A549 (cell line): ENCODE results near the gene NCCRP1. TPM values are rescaled to one million over a fixed set of nuclear protein-coding genes. Genes with fewer than 3 reads are reported as not detected.
A peak's percentile ranks its signal among the peaks of the same experiment; 100 is the strongest.

Experiments
- ATAC-seq, 2 experiments: fragments of 200-7000 bp in 1 of 2; fragments of >200 bp in 1 of 2; cut with Nextera tagmentation in 1 of 2; cut with Tn5 transposase in 1 of 2; 3 replicates each; pipeline versions ENCODE4 v1.8.0 to v1.9.1; 2018 to 2020; ENCODE audit warnings: mild to moderate bottlenecking in 1 of 2, moderate library complexity in 1 of 2
- CTCF ChIA-PET: fragments of 300-600 bp; sonication (Branson Sonifier 250); formaldehyde crosslinking; extraction: SDS; loops from one replicate; lab custom pipeline; 2021; ENCODE audit warnings: antibody characterized with exemption, inconsistent platforms; lab: Yijun Ruan, JAX
- POLR2A ChIA-PET: fragments of 350-600 bp; formaldehyde crosslinking; extraction: SDS; loops from one replicate; lab custom pipeline; 2021; ENCODE audit warnings: antibody characterized with exemption, inconsistent platforms; lab: Yijun Ruan, JAX
- DNase-seq, 2 experiments: peaks; one replicate each; pipeline versions ENCODE4 v3.0.0 to v3.0.0-alpha.2; 2011 to 2016; ENCODE audit warnings: low read depth in 1 of 2, low spot score in 1 of 2
- FAIRE-seq: peaks from 2 replicates; lab custom pipeline; 2011; peaks lifted over from hg19 to GRCh38; lab: Jason Lieb, UNC
- H3K27ac ChIP-seq, 2 experiments: fragments of >200 bp; sonication (Bioruptor Twin); formaldehyde crosslinking; 3 replicates each; pipeline ENCODE4 v1.5.1; 2016 to 2017
- H3K4me1 ChIP-seq: fragments of >200 bp; sonication (Bioruptor Twin); formaldehyde crosslinking; 3 replicates; pipeline ENCODE4 v1.6.1; 2016
- H3K4me2 ChIP-seq: fragments of >200 bp; sonication (Bioruptor Twin); formaldehyde crosslinking; 3 replicates; pipeline ENCODE4 v1.6.1; 2016
- H3K4me3 ChIP-seq: fragments of >200 bp; sonication (Bioruptor Twin); formaldehyde crosslinking; 3 replicates; pipeline ENCODE4 v1.5.1; 2016
- H3K9me3 ChIP-seq: fragments of >200 bp; sonication (Bioruptor Twin); formaldehyde crosslinking; 3 replicates; pipeline ENCODE4 v1.6.1; 2016
- CBX2 ChIP-seq: fragments of 200-600 bp; sonication (generic); IDR thresholded peaks from 2 replicates; pipeline ENCODE4 v1.6.1; 2016; ENCODE audit warnings: low read depth, mild to moderate bottlenecking, borderline replicate concordance
- CBX8 ChIP-seq: fragments of 200-600 bp; sonication (generic); IDR thresholded peaks from 2 replicates; pipeline ENCODE4 v1.6.1; 2016
- E2F6 ChIP-seq: IDR thresholded peaks from 2 replicates; pipeline ENCODE4 v1.6.1; 2012; ENCODE audit warnings: low read depth, borderline replicate concordance
- EHMT2 ChIP-seq: fragments of 200-600 bp; sonication (generic); IDR thresholded peaks from 2 replicates; pipeline ENCODE4 v1.6.1; 2016; ENCODE audit warnings: antibody characterized with exemption, low read depth, mild to moderate bottlenecking, moderate library complexity
- ELK1 ChIP-seq: fragments of 150-350 bp; IDR thresholded peaks from 2 replicates; pipeline ENCODE4 v1.6.1; 2014; ENCODE audit warnings: low read depth, mild to moderate bottlenecking, low read length
- FOSL2 ChIP-seq, 2 experiments: fragments of 450-650 bp in 1 of 2; fragments of >200 bp in 1 of 2; sonication (Bioruptor Twin) in 1 of 2; formaldehyde crosslinking; IDR thresholded peaks; 2 replicates each; pipeline versions ENCODE4 v1.5.0 to v1.6.1; 2016 to 2020; ENCODE audit warnings: mild to moderate bottlenecking in 1 of 2, moderate library complexity in 1 of 2
- HOXB13 ChIP-seq: fragments of 250-450 bp; sonication (Bioruptor Pico); IDR thresholded peaks from 2 replicates; pipeline ENCODE4 v1.5.0; 2020; ENCODE audit warnings: low read depth, mild to moderate bottlenecking, moderate library complexity
- HOXB5 ChIP-seq: fragments of 250-450 bp; sonication (Bioruptor Pico); IDR thresholded peaks from 2 replicates; pipeline ENCODE4 v1.5.0; 2020; ENCODE audit warnings: mild to moderate bottlenecking, moderate library complexity
- JUNB ChIP-seq: fragments of >200 bp; sonication (Bioruptor Twin); formaldehyde crosslinking; IDR thresholded peaks from 2 replicates; pipeline ENCODE4 v1.6.1; 2016
- MAFK ChIP-seq: fragments of 450-650 bp; IDR thresholded peaks from 2 replicates; pipeline ENCODE4 v1.6.1; 2014; ENCODE audit not compliant: partially characterized antibody
- MAX ChIP-seq: IDR thresholded peaks from 2 replicates; pipeline ENCODE4 v1.6.1; 2012
- POLR2A ChIP-seq: IDR thresholded peaks from 2 replicates; pipeline ENCODE4 v1.6.1; 2012; ENCODE audit warnings: mild to moderate bottlenecking, low read length
- RAD21 ChIP-seq, 2 experiments: fragments of >200 bp in 1 of 2; sonication (Bioruptor Twin) in 1 of 2; formaldehyde crosslinking in 1 of 2; IDR thresholded peaks in 1 of 2; conservative IDR thresholded peaks in 1 of 2; 2 replicates in 1 of 2; 3 replicates in 1 of 2; pipeline ENCODE4 v1.6.1; 2012 to 2018; ENCODE audit warnings: inconsistent platforms in 1 of 2
- RCOR1 ChIP-seq: fragments of 150-350 bp; IDR thresholded peaks from 2 replicates; pipeline ENCODE4 v1.6.1; 2014; ENCODE audit warnings: antibody characterized with exemption, low read length, low read depth
- RFX5 ChIP-seq: fragments of 450-650 bp; IDR thresholded peaks from 2 replicates; pipeline ENCODE4 v1.7.1; 2014; ENCODE audit warnings: antibody characterized with exemption, mild to moderate bottlenecking, moderate library complexity
- RNF2 ChIP-seq: fragments of 200-600 bp; sonication (generic); IDR thresholded peaks from 2 replicates; pipeline ENCODE4 v1.6.1; 2016; ENCODE audit warnings: low read depth, mild to moderate bottlenecking, antibody characterized with exemption, moderate library complexity, borderline replicate concordance
- SREBF2 ChIP-seq: fragments of 450-650 bp; IDR thresholded peaks from 2 replicates; pipeline ENCODE4 v1.6.1; 2014; ENCODE audit warnings: mild to moderate bottlenecking, moderate library complexity
- WGBS: methylation state at CpG from one replicate; pipeline ENCODE4 v1.1.6; 2017; ENCODE audit errors: missing lambda C conversion rate; 5-methylcytosine and 5-hydroxymethylcytosine counted together
- polyA plus RNA-seq, 4 experiments: library from polyadenylated mRNA; depleted of rRNA in 3 of 4; stranded (reverse); fragments of >200 nt; fragmentation: RNase III in 1 of 4; extraction: RNeasy Plus Mini Kit Qiagen cat#74134 plus additional on column Dnase treatment in 1 of 4; gene quantifications; 2 replicates in 3 of 4; 3 replicates in 1 of 4; pipeline ENCODE4 v1.2.3, GENCODE V29; 2011 to 2017
- TF ChIP-seq, protein P1 (sequence below): fragments of 250-450 bp; sonication (Bioruptor Pico); IDR thresholded peaks from 2 replicates; pipeline ENCODE4 v1.5.0; 2021; ENCODE audit warnings: mild to moderate bottlenecking, moderate library complexity, borderline replicate concordance

NCCRP1 gene
- polyA plus RNA-seq, 2 of the 4 experiments (the other 2 are of a cell fraction), result 0.90 to 0.99 TPM

DNA sequence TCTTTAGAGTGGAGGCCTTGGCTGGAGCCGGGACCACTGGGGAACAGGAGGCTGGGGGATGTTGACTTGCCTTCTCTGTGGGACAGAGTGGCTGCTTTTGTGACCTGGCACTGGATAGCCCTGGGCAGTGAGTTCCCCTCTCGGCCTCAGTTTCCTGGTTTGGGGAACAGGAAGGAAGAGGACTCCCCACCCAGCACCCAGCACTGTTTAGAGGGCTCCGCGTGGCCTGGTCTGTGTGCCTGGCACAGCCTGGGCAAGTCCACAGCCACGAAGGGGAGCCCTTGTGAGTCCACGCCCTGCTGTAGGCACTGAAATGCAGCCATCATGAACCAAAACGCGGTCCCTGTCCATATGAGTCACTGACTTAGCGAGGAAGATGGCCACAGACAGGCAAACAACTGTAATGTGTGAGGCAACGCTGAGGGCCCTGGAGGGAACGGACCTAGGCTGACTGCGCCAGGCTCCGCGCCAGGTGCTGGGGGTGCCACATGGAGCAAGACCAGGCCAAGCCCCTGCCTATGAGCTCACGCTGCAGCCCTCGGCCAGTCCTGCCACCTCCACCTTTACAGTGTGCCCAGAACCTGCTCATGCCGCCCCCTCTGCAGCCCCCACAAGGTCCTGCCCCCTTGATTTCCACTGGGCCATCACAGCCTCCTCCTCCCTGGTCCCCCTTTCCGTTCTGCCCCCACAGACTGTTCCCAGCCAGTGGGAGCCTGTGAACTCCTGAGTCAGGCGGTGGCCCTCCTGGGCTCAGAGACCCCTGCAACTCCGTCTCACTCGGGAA is 35.7 kb upstream of the NCCRP1 start:
- ChIA-PET CTCF (interaction anchor here (1.4 kb wide), 1 partner anchor 16 kb away, joined by 5 read pairs; no protein-coding TSS in a partner anchor), POLR2A (interaction anchor here (0.7 kb wide), 1 partner anchor 33 kb away, joined by 3 read pairs; no protein-coding TSS in a partner anchor)
- Histone ChIP-seq H3K9me3 (no peaks in the 10 kb centered on the region), H3K4me1 (peaks cover 30% of the 10 kb centered on the region), H3K27ac (peak overlapping the region; percentile 0 to 70; a peak in 3 of 6 replicates), H3K4me3 (no peak overlapping the region), H3K4me2 (0 out of 3 replicates have a peak overlapping the region, but pooled peaks have one; percentile 3)
- TF ChIP-seq FOSL2 (IDR thresholded peaks at IDR 0.05), result no peak
- peak; percentile 34; the same call in 1 of the 2 replicates for TF ChIP-seq FOSL2 (CRISPR knock-in tag; IDR thresholded peaks at IDR 0.05)
- no peak for TF ChIP-seq ELK1
- TF ChIP-seq MAX, result 0 out of 2 replicates have a peak, but pooled peaks have one; percentile 2
- DNase-seq (no peak), FAIRE-seq (no peak), ATAC-seq (peak; percentile 22 to 52; a peak in 5 of 6 replicates)
- 82% methylated on average over 21 of the region's 21 CpGs for WGBS

GRCh38 chr19:39162441-39163043 is 34.2 kb upstream of the NCCRP1 start:
- DNase-seq (no peak), ATAC-seq (no peak), FAIRE-seq (no peak)
- POLR2A ChIA-PET, result interaction anchor here (0.7 to 1.0 kb wide), 2 partner anchors 51 to 778 kb away, joined by 3 read pairs; no protein-coding TSS in a partner anchor
- H3K4me2 ChIP-seq, result no peak overlapping the region
- no peak overlapping the region for H3K27ac ChIP-seq
- H3K4me1 ChIP-seq, result peaks cover 29% of the 10 kb centered on the region
- H3K9me3 ChIP-seq, result no peaks in the 10 kb centered on the region
- no peak overlapping the region for H3K4me3 ChIP-seq
- TF ChIP-seq FOSL2 (IDR thresholded peaks at IDR 0.05), result no peak
- no peak for TF ChIP-seq FOSL2 (CRISPR knock-in tag; IDR thresholded peaks at IDR 0.05)
- TF ChIP-seq POLR2A, result no peak
- no peak for TF ChIP-seq CBX8
- TF ChIP-seq HOXB13 (CRISPR knock-in tag), result no peak
- TF ChIP-seq MAFK, result peak; percentile 94
- CTCF ChIA-PET, result interaction anchor here (0.7 to 2.2 kb wide), 10 partner anchors 9 to 201 kb away, joined by 3 to 10 read pairs (median 4); no protein-coding TSS in a partner anchor
- WGBS, result 90% methylated on average over 15 of the region's 15 CpGs

DNA sequence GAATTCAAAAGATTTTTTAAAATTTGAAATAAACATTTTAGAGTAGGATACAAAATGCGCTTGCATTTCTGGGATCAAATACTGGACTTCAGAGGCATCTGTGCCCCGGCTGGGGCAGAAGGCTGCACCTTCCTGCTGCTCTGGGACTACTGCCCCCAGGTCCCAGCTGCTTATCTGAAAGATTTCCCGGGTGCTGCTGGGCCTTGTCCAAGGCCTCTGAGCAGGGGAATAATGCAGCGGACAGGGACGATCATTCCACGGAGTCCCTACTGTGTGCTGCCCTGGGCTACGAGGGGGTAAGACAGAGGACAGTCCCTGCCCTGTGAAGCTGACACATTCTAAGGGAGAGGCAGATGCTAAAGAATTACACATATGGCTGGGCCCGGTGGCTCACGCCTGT is 33.1 kb upstream of the NCCRP1 start:
- ChIA-PET POLR2A (interaction anchor here (0.7 to 1.0 kb wide), 3 partner anchors 52 to 1614 kb away, joined by 3 to 6 read pairs (median 3); partner anchors contain the start of gene RAB4B), CTCF (interaction anchor here (0.7 to 2.2 kb wide), 12 partner anchors 9 to 204 kb away, joined by 3 to 10 read pairs (median 4); no protein-coding TSS in a partner anchor)
- Histone ChIP-seq H3K4me2 (no peak overlapping the region), H3K27ac (no peak overlapping the region), H3K4me1 (peaks cover 29% of the 10 kb centered on the region), H3K9me3 (no peaks in the 10 kb centered on the region), H3K4me3 (no peak overlapping the region)
- ATAC-seq, result no peak
- DNase-seq, result no peak
- no peak for FAIRE-seq
- WGBS, result 93% methylated on average over 9 of the region's 9 CpGs
- TF ChIP-seq CBX8 (no peak), CBX2 (no peak), HOXB5 (CRISPR knock-in tag) (no peak), JUNB (no peak), RAD21 (conservative IDR thresholded peaks at IDR 0.05 in 1 of 2, IDR thresholded peaks at IDR 0.05 in 1 of 2) (no peak), SREBF2 (no peak), EHMT2 (no peak), RCOR1 (no peak), RNF2 (no peak), E2F6 (no peak), POLR2A (no peak), MAFK (no peak), RFX5 (no peak)
- TF ChIP-seq, protein P1, sequence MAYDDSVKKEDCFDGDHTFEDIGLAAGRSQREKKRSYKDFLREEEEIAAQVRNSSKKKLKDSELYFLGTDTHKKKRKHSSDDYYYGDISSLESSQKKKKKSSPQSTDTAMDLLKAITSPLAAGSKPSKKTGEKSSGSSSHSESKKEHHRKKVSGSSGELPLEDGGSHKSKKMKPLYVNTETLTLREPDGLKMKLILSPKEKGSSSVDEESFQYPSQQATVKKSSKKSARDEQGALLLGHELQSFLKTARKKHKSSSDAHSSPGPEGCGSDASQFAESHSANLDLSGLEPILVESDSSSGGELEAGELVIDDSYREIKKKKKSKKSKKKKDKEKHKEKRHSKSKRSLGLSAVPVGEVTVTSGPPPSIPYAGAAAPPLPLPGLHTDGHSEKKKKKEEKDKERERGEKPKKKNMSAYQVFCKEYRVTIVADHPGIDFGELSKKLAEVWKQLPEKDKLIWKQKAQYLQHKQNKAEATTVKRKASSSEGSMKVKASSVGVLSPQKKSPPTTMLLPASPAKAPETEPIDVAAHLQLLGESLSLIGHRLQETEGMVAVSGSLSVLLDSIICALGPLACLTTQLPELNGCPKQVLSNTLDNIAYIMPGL (CRISPR knock-in tag), result no peak
